ENCODE measurements around the gene GBA2. TPM values are rescaled to one million over a fixed set of nuclear protein-coding genes. Genes with fewer than 3 reads are reported as not detected.

Gene GBA2
- total RNA-seq, 1 donor = 31.1 TPM

GRCh38 chr9:35767458-35767857 is 18.4 kb upstream of the GBA2 start:
- Histone ChIP-seq H3K27ac (ENCODE audit: low read depth, low read length) (no peak overlapping the region), H3K36me3 (ENCODE audit: insufficient read depth, low read length) (no peaks in the 10 kb centered on the region), H4K20me1 (ENCODE audit: insufficient read depth, low read length) (no peaks in the 10 kb centered on the region), H2AFZ (ENCODE audit: low read length) (no peak overlapping the region), H3K4me3 (ENCODE audit: insufficient read depth, low read length) (no peak overlapping the region), H3K9me3 (ENCODE audit: low read depth, low read length) (no peaks in the 10 kb centered on the region), H3K79me2 (ENCODE audit: insufficient read depth, low read length) (no peaks in the 10 kb centered on the region), H3K27me3 (ENCODE audit: insufficient read depth, low read length) (peaks cover 5% of the 10 kb centered on the region), H3K4me2 (ENCODE audit: insufficient read depth, low read length) (no peak overlapping the region), H3K4me1 (ENCODE audit: insufficient read depth, low read length) (peaks cover 13% of the 10 kb centered on the region)
- TF ChIP-seq, protein P1, sequence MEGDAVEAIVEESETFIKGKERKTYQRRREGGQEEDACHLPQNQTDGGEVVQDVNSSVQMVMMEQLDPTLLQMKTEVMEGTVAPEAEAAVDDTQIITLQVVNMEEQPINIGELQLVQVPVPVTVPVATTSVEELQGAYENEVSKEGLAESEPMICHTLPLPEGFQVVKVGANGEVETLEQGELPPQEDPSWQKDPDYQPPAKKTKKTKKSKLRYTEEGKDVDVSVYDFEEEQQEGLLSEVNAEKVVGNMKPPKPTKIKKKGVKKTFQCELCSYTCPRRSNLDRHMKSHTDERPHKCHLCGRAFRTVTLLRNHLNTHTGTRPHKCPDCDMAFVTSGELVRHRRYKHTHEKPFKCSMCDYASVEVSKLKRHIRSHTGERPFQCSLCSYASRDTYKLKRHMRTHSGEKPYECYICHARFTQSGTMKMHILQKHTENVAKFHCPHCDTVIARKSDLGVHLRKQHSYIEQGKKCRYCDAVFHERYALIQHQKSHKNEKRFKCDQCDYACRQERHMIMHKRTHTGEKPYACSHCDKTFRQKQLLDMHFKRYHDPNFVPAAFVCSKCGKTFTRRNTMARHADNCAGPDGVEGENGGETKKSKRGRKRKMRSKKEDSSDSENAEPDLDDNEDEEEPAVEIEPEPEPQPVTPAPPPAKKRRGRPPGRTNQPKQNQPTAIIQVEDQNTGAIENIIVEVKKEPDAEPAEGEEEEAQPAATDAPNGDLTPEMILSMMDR (IDR thresholded peaks at IDR 0.05; ENCODE audit: extremely low read depth, low read depth, low read length) = no peak
- DNase-seq (ENCODE audit: insufficient read length, low spot score, missing footprints) = no peak

DNA sequence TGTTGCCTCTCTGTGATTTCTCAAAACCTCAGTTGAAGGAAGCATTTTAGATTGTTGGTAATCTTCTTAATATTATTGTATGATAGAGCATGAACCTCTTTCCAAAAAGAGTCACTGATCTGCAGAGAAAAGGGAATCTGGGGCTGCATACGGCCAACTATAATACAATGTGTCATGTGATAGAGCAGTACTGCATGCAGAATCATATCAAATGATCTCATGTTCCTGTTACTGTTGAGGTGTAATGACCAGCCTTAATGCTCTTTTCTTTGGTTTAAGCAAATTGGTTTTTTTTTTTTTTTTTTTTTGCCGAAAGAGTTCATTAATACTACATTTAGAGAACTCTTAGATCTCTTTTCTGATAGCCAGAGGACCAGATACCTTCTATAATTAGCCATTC is 18.0 kb upstream of the GBA2 start:
- Histone ChIP-seq H2AFZ (ENCODE audit: low read length) (no peak overlapping the region), H3K9me3 (ENCODE audit: low read depth, low read length) (no peaks in the 10 kb centered on the region), H3K27ac (ENCODE audit: low read depth, low read length) (no peak overlapping the region), H3K4me3 (ENCODE audit: insufficient read depth, low read length) (no peak overlapping the region), H4K20me1 (ENCODE audit: insufficient read depth, low read length) (no peaks in the 10 kb centered on the region), H3K79me2 (ENCODE audit: insufficient read depth, low read length) (no peaks in the 10 kb centered on the region), H3K36me3 (ENCODE audit: insufficient read depth, low read length) (no peaks in the 10 kb centered on the region), H3K4me2 (ENCODE audit: insufficient read depth, low read length) (no peak overlapping the region), H3K4me1 (ENCODE audit: insufficient read depth, low read length) (peaks cover 11% of the 10 kb centered on the region), H3K27me3 (ENCODE audit: insufficient read depth, low read length) (peaks cover 5% of the 10 kb centered on the region)
- no peak for DNase-seq (ENCODE audit: insufficient read length, low spot score, missing footprints)
- TF ChIP-seq, protein P1 (IDR thresholded peaks at IDR 0.05; ENCODE audit: extremely low read depth, low read depth, low read length) = no peak

DNA sequence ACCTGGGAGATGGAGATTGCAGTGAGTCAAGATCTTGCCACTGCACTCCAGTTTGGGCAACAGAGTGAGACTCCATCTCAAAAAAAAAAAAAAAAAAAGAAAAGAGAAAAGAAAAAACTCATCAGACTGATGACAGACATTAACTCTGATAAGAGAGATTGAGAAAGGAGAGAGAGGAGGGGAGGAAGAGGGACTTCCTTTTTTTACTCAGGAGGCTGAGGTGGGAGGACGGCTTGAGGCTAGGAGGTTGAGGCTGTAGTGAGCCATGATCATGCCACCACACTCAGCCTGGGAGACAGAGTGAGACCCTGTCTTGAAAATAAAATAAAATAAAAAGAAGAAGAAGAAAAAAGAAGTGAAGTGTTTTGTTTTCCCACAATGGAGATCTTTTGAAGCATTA is 14.8 kb upstream of the GBA2 start:
- DNase-seq (ENCODE audit: insufficient read length, low spot score, missing footprints) = no peak
- Histone ChIP-seq H3K27ac (ENCODE audit: low read depth, low read length) (no peak overlapping the region), H3K79me2 (ENCODE audit: insufficient read depth, low read length) (no peaks in the 10 kb centered on the region), H3K4me3 (ENCODE audit: insufficient read depth, low read length) (no peak overlapping the region), H3K27me3 (ENCODE audit: insufficient read depth, low read length) (no peaks in the 10 kb centered on the region), H4K20me1 (ENCODE audit: insufficient read depth, low read length) (no peaks in the 10 kb centered on the region), H3K9me3 (ENCODE audit: low read depth, low read length) (no peaks in the 10 kb centered on the region), H3K4me2 (ENCODE audit: insufficient read depth, low read length) (no peak overlapping the region), H2AFZ (ENCODE audit: low read length) (no peak overlapping the region), H3K36me3 (ENCODE audit: insufficient read depth, low read length) (no peaks in the 10 kb centered on the region), H3K4me1 (ENCODE audit: insufficient read depth, low read length) (peaks cover 8% of the 10 kb centered on the region)
- TF ChIP-seq, protein P1 (IDR thresholded peaks at IDR 0.05; ENCODE audit: extremely low read depth, low read depth, low read length) = no peak

DNA sequence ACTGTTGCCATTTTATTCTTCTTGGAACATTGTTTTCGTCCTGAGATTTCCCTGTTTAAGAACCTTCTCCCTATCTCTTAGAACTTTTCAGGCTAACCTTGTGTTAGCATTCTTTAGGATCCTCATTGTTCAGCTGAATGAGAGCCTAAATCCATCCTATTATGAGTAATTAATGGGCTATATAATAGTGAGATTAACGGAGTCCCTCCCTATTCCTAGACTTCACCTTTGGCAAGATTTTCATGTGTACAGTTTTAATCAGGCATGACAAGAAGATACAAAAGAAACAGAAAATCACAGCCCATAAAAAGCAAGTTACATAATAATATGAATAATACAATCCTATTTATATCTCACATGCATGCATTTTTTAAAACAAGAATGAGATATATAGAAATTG is 14.2 kb upstream of the GBA2 start:
- TF ChIP-seq, protein P1 (IDR thresholded peaks at IDR 0.05; ENCODE audit: extremely low read depth, low read depth, low read length) = no peak
- Histone ChIP-seq H3K4me2 (ENCODE audit: insufficient read depth, low read length) (no peak overlapping the region), H3K9me3 (ENCODE audit: low read depth, low read length) (no peaks in the 10 kb centered on the region), H3K4me1 (ENCODE audit: insufficient read depth, low read length) (peaks cover 13% of the 10 kb centered on the region), H3K27ac (ENCODE audit: low read depth, low read length) (no peak overlapping the region), H3K27me3 (ENCODE audit: insufficient read depth, low read length) (no peaks in the 10 kb centered on the region), H3K4me3 (ENCODE audit: insufficient read depth, low read length) (no peak overlapping the region), H3K79me2 (ENCODE audit: insufficient read depth, low read length) (no peaks in the 10 kb centered on the region), H3K36me3 (ENCODE audit: insufficient read depth, low read length) (no peaks in the 10 kb centered on the region), H2AFZ (ENCODE audit: low read length) (no peak overlapping the region), H4K20me1 (ENCODE audit: insufficient read depth, low read length) (no peaks in the 10 kb centered on the region)
- no peak for DNase-seq (ENCODE audit: insufficient read length, low spot score, missing footprints)

Measured in osteoblast (primary cell).